Panc1 (cell line): ENCODE results near the gene OLIG1. TPM values are rescaled to one million over a fixed set of nuclear protein-coding genes. Genes with fewer than 3 reads are reported as not detected.

Experiments
- ATAC-seq: fragments of 200-7000 bp; cut with Tn5 transposase; 2 replicates; pipeline ENCODE4 v1.9.1; 2020; ENCODE audit warnings: mild to moderate bottlenecking, moderate library complexity
- BruUV-seq: library from RNA; stranded (reverse); fragments of 400-500 nt; replicated peaks from 2 replicates; lab custom pipeline; 2021; lab: Mats Ljungman, UMichigan
- CTCF ChIA-PET: fragments of 300-600 bp; sonication (Branson Sonifier 250); formaldehyde crosslinking; loops from one replicate; lab custom pipeline; 2022; ENCODE audit warnings: antibody characterized with exemption; lab: Charles Lee
- POLR2A ChIA-PET: fragments of 300-600 bp; sonication (Branson Sonifier 250); formaldehyde crosslinking; loops from one replicate; lab custom pipeline; 2022; ENCODE audit warnings: antibody characterized with exemption; lab: Charles Lee
- DNase-seq: peaks from one replicate; pipeline ENCODE4 v3.0.0-alpha.2; 2010; ENCODE audit warnings: low read depth, low spot score
- H3K27ac ChIP-seq: 2 replicates; pipeline ENCODE4 v1.5.1; 2011; ENCODE audit warnings: mild to moderate bottlenecking, low read length, inconsistent platforms
- H3K27me3 ChIP-seq: fragments of 200-500 bp; sonication (Bioruptor generic); 2 replicates; pipeline ENCODE4 v1.6.0; 2014; ENCODE audit warnings: low read length, inconsistent platforms; ENCODE audit not compliant: control insufficient read depth, insufficient read depth
- H3K36me3 ChIP-seq: fragments of 200-500 bp; sonication (Bioruptor generic); 2 replicates; pipeline ENCODE4 v1.5.1; 2014; ENCODE audit warnings: inconsistent platforms, mild to moderate bottlenecking, low read length, moderate library complexity; ENCODE audit not compliant: control insufficient read depth, insufficient read depth
- H3K4me1 ChIP-seq: 2 replicates; pipeline ENCODE4 v1.5.1; 2011; ENCODE audit warnings: inconsistent platforms, mild to moderate bottlenecking, low read length, moderate library complexity; ENCODE audit not compliant: control insufficient read depth, insufficient read depth
- H3K4me3 ChIP-seq, 2 experiments: 2 replicates each; pipeline ENCODE4 v1.5.1; 2011 to 2012; ENCODE audit warnings: low read depth in 2 of 2, low read length in 2 of 2, mild to moderate bottlenecking in 2 of 2, inconsistent platforms in 1 of 2, moderate library complexity in 1 of 2
- H3K9me3 ChIP-seq: fragments of 200-500 bp; sonication (Bioruptor generic); 2 replicates; pipeline ENCODE4 v1.5.1; 2014; ENCODE audit warnings: low read depth, mild to moderate bottlenecking, inconsistent platforms, low read length, moderate library complexity; ENCODE audit not compliant: control insufficient read depth, insufficient read depth
- CTCF ChIP-seq: fragments of 450-650 bp; IDR thresholded peaks from 2 replicates; pipeline ENCODE4 v1.5.1; 2017; ENCODE audit warnings: mild to moderate bottlenecking
- POLR2AphosphoS5 ChIP-seq: IDR thresholded peaks from 2 replicates; pipeline ENCODE4 v1.6.1; 2012; ENCODE audit warnings: mild to moderate bottlenecking, low read depth, low read length, moderate library complexity
- REST ChIP-seq, 2 experiments: IDR thresholded peaks; 2 replicates each; pipeline ENCODE4 v1.6.1; 2011 to 2012; ENCODE audit warnings: low read depth in 2 of 2, control low read depth in 1 of 2, low read length in 1 of 2, mild to moderate bottlenecking in 1 of 2, moderate library complexity in 1 of 2; ENCODE audit not compliant: insufficient read depth in 1 of 2
- SIN3A ChIP-seq: IDR thresholded peaks from 2 replicates; pipeline ENCODE4 v1.6.1; 2012; ENCODE audit warnings: low read depth, mild to moderate bottlenecking, low read length, moderate library complexity, borderline replicate concordance; ENCODE audit not compliant: insufficient read depth
- TCF7L2 ChIP-seq: IDR thresholded peaks from 2 replicates; pipeline ENCODE4 v1.6.1; 2011; ENCODE audit warnings: mild to moderate bottlenecking, low read depth, low read length, inconsistent platforms
- in situ Hi-C: cut with HindIII; loops from 2 replicates; pipeline ENCODE4 v1.10.0; 2016; ENCODE audit warnings: low sequenced_read_pairs, low pct_unique_long_range_greater_than_20kb
- intact Hi-C: fragments of 100-400 bp; cut with micrococcal nuclease; formaldehyde crosslinking; loops from one replicate; pipeline ENCODE4 v1.10.0; 2022; ENCODE audit not compliant: unreplicated experiment
- total RNA-seq: library from RNA; stranded (reverse); gene quantifications from one replicate; pipeline ENCODE4 v1.2.1, GENCODE V29; 2021; ENCODE audit not compliant: unreplicated experiment

Gene OLIG1
- total RNA-seq, 1 experiment from 2014 or later: 0.21 TPM

GRCh38 chr21:33040215-33040614 lies 29.7 kb upstream of the OLIG1 start:
- no peak for TF ChIP-seq TCF7L2
- no peak for TF ChIP-seq REST (IDR thresholded peaks at IDR 0.05; ENCODE audit: insufficient read depth in 1 of 2, low read depth in 2 of 2, low read length in 1 of 2)
- no peak for TF ChIP-seq CTCF
- no peak for TF ChIP-seq SIN3A
- TF ChIP-seq POLR2AphosphoS5: no peak
- H3K27me3 ChIP-seq: no peaks in the 10 kb centered on the region; the same call in 1 of the 2 replicates
- H3K4me3 ChIP-seq: no peak overlapping the region
- H3K27ac ChIP-seq: no peak overlapping the region
- ChIA-PET CTCF (no interaction called here), POLR2A (no interaction called here)
- in situ Hi-C loops (no loop called here), intact Hi-C loops (no loop called here)
- H3K9me3 ChIP-seq: no peaks in the 10 kb centered on the region
- H3K4me1 ChIP-seq: no peaks in the 10 kb centered on the region
- no peaks in the 10 kb centered on the region for H3K36me3 ChIP-seq
- BruUV-seq: no TSS peak
- ATAC-seq (no peak), DNase-seq (no peak)

- Histone ChIP-seq H3K9me3 (no peaks in the 10 kb centered on the region), H3K27ac (no peak overlapping the region), H3K27me3 (no peaks in the 10 kb centered on the region; the same call in 1 of the 2 replicates), H3K36me3 (no peaks in the 10 kb centered on the region), H3K4me1 (no peaks in the 10 kb centered on the region), H3K4me3 (no peak overlapping the region)
- ChIA-PET CTCF (no interaction called here), POLR2A (interaction anchor here (0.5 kb wide), 1 partner anchor 77 kb away, joined by 6 read pairs; no protein-coding TSS in a partner anchor)
- no TSS peak for BruUV-seq
- in situ Hi-C loops: no loop called here
- no peak for ATAC-seq
- DNase-seq: no peak
- TF ChIP-seq TCF7L2 (no peak), CTCF (no peak), SIN3A (no peak), REST (IDR thresholded peaks at IDR 0.05; ENCODE audit: insufficient read depth in 1 of 2, low read depth in 2 of 2, low read length in 1 of 2) (no peak), POLR2AphosphoS5 (no peak)
- intact Hi-C loops: no loop called here
Observed at GRCh38 chr21:33041981-33042380, 28.0 kb upstream of the OLIG1 start.
